SK-N-SH (cell line): ENCODE results near the gene JMJD4. TPM values are rescaled to one million over a fixed set of nuclear protein-coding genes. Genes with fewer than 3 reads are reported as not detected.

ENCODE experiments used
- CTCF ChIA-PET: fragments of 300-600, 350-600 bp; formaldehyde crosslinking; extraction: SDS; loops from one replicate; lab custom pipeline; 2021; lab: Yijun Ruan, JAX
- POLR2A ChIA-PET: fragments of 350-600 bp; sonication (Branson Sonifier 250); formaldehyde crosslinking; extraction: SDS; loops from one replicate; lab custom pipeline; 2020; ENCODE audit warnings: antibody characterized with exemption, inconsistent platforms; lab: Yijun Ruan, JAX
- DNase-seq: peaks from one replicate; pipeline ENCODE4 v3.0.0; 2012
- H2AFZ ChIP-seq: fragments of 200-600 bp; sonication (generic); 2 replicates; pipeline ENCODE4 v1.8.1; 2016; ENCODE audit warnings: antibody characterized with exemption, mild to moderate bottlenecking, low read depth
- H3F3A ChIP-seq: fragments of 200-600 bp; sonication (generic); replicated peaks from 2 replicates; pipeline ENCODE3; 2016; ENCODE audit warnings: antibody characterized with exemption, mild to moderate bottlenecking; ENCODE audit not compliant: insufficient read depth
- H3K27ac ChIP-seq, 2 experiments: fragments of 200-500 bp in 1 of 2; fragments of 200-600 bp in 1 of 2; sonication (Bioruptor generic) in 1 of 2; sonication (generic), shearing (Covaris generic) in 1 of 2; 2 replicates each; pipeline versions ENCODE4 v1.5.1 to v1.6.1; 2014 to 2016; ENCODE audit warnings: low read depth in 2 of 2, inconsistent platforms in 1 of 2, low read length in 1 of 2, mild to moderate bottlenecking in 1 of 2, mixed read lengths in 1 of 2
- H3K27me3 ChIP-seq: fragments of 200-600 bp; sonication (generic), shearing (Covaris generic); 2 replicates; pipeline ENCODE4 v1.6.1; 2016; ENCODE audit warnings: mixed run types; ENCODE audit not compliant: insufficient read depth
- H3K36me3 ChIP-seq, 2 experiments: fragments of 200-500 bp in 1 of 2; fragments of 200-600 bp in 1 of 2; sonication (Bioruptor generic) in 1 of 2; sonication (generic) in 1 of 2; replicated peaks in 1 of 2; 2 replicates each; pipeline versions ENCODE3 to v1.5.1; 2014 to 2016; ENCODE audit warnings: low read length in 1 of 2, mild to moderate bottlenecking in 1 of 2; ENCODE audit not compliant: insufficient read depth in 2 of 2, control insufficient read depth in 1 of 2
- H3K4me1 ChIP-seq, 2 experiments: fragments of 200-500 bp in 1 of 2; fragments of 200-600 bp in 1 of 2; sonication (Bioruptor generic) in 1 of 2; sonication (generic), shearing (Covaris generic) in 1 of 2; 2 replicates each; pipeline versions ENCODE4 v1.5.1 to v1.6.1; 2014 to 2016; ENCODE audit warnings: low read depth in 1 of 2, low read length in 1 of 2, mixed run types in 1 of 2; ENCODE audit not compliant: insufficient read depth in 2 of 2, control insufficient read depth in 1 of 2
- H3K4me2 ChIP-seq: fragments of 200-600 bp; sonication (generic), shearing (Covaris generic); 2 replicates; pipeline ENCODE4 v1.6.1; 2017; ENCODE audit warnings: mixed run types
- H3K4me3 ChIP-seq, 2 experiments: fragments of 200-500 bp in 1 of 2; fragments of 200-600 bp in 1 of 2; sonication (Bioruptor generic) in 1 of 2; sonication (generic), shearing (Covaris generic) in 1 of 2; 2 replicates each; pipeline versions ENCODE4 v1.5.1 to v1.8.1; 2014 to 2016; ENCODE audit warnings: low read depth in 2 of 2, inconsistent platforms in 1 of 2, low read length in 1 of 2, mild to moderate bottlenecking in 1 of 2, mixed read lengths in 1 of 2, moderate library complexity in 1 of 2
- H3K79me2 ChIP-seq: fragments of 200-600 bp; sonication (generic); 2 replicates; pipeline ENCODE4 v1.8.1; 2017; ENCODE audit warnings: mild to moderate bottlenecking; ENCODE audit not compliant: insufficient read depth
- H3K9ac ChIP-seq: fragments of 200-600 bp; sonication (generic); 2 replicates; pipeline ENCODE4 v1.6.1; 2017; ENCODE audit warnings: mixed run types
- H3K9me2 ChIP-seq: fragments of 200-600 bp; sonication (generic); 2 replicates; pipeline ENCODE4 v1.6.1; 2017; ENCODE audit warnings: mixed run types
- H3K9me3 ChIP-seq: fragments of 200-600 bp; sonication (generic); 2 replicates; pipeline ENCODE4 v1.6.1; 2017; ENCODE audit warnings: mixed run types, mild to moderate bottlenecking, moderate library complexity
- H4K20me1 ChIP-seq: fragments of 200-600 bp; sonication (generic); 2 replicates; pipeline ENCODE4 v1.6.1; 2017; ENCODE audit warnings: mild to moderate bottlenecking, mixed run types; ENCODE audit not compliant: insufficient read depth
- CHD2 ChIP-seq: fragments of 150-350 bp; IDR thresholded peaks from 2 replicates; pipeline ENCODE4 v1.6.1; 2018; ENCODE audit warnings: low read length; ENCODE audit not compliant: partially characterized antibody
- CTCF ChIP-seq: fragments of 200-600 bp; sonication (generic); IDR thresholded peaks from 2 replicates; pipeline ENCODE4 v1.6.1; 2017; ENCODE audit warnings: antibody characterized with exemption, mild to moderate bottlenecking, moderate library complexity
- ELF1 ChIP-seq: IDR thresholded peaks from 2 replicates; pipeline ENCODE4 v1.4.0; 2012
- EP300 ChIP-seq, 2 experiments: IDR thresholded peaks; 2 replicates each; pipeline versions ENCODE4 v1.4.0 to v1.6.1; 2012; ENCODE audit warnings: borderline replicate concordance in 1 of 2, low read depth in 1 of 2, low read length in 1 of 2
- FOXJ3 ChIP-seq: sonication (generic); formaldehyde crosslinking; IDR thresholded peaks from 2 replicates; pipeline ENCODE4 v1.5.1; 2020; ENCODE audit warnings: mild to moderate bottlenecking, missing genetic modification reagents
- IRF3 ChIP-seq: fragments of 150-350 bp; IDR thresholded peaks from 2 replicates; pipeline ENCODE4 v1.6.1; 2016; ENCODE audit warnings: mild to moderate bottlenecking, low read depth, low read length
- NFIC ChIP-seq: IDR thresholded peaks from 2 replicates; pipeline ENCODE4 v1.4.0; 2012; ENCODE audit warnings: borderline replicate concordance
- NRF1 ChIP-seq: IDR thresholded peaks from 2 replicates; pipeline ENCODE4 v1.6.1; 2012; ENCODE audit warnings: low read depth, mild to moderate bottlenecking, low read length
- RCOR1 ChIP-seq: fragments of 150-350 bp; IDR thresholded peaks from 2 replicates; pipeline ENCODE4 v1.6.1; 2017; ENCODE audit warnings: antibody characterized with exemption, low read length
- SIN3A ChIP-seq: IDR thresholded peaks from 2 replicates; pipeline ENCODE4 v1.6.1; 2012; ENCODE audit warnings: low read depth, mild to moderate bottlenecking, low read length, moderate library complexity, borderline replicate concordance
- TCF12 ChIP-seq: IDR thresholded peaks from 2 replicates; pipeline ENCODE4 v1.4.0; 2012
- ZBTB33 ChIP-seq: IDR thresholded peaks from 2 replicates; pipeline ENCODE4 v1.4.0; 2012; ENCODE audit warnings: low read depth, borderline replicate concordance
- WGBS: methylation state at CpG from one replicate; pipeline ENCODE4 v1.1.6; 2017; ENCODE audit warnings: low lambda C conversion rate; 5-methylcytosine and 5-hydroxymethylcytosine counted together
- polyA plus RNA-seq, 3 experiments: library from polyadenylated mRNA; depleted of rRNA; stranded (reverse); fragments of >200 nt; gene quantifications; 2 replicates each; pipeline ENCODE4 v1.2.3, GENCODE V29; 2012

Gene JMJD4
- polyA plus RNA-seq, 1 of the 3 experiments (the other 2 are of a cell fraction), result 15.0 TPM

- H2AFZ ChIP-seq, result no peak overlapping the region
- no peaks in the 10 kb centered on the region for H3K9me2 ChIP-seq
- no peaks in the 10 kb centered on the region for H4K20me1 ChIP-seq
- no peak for TF ChIP-seq RCOR1
- TF ChIP-seq NFIC, result no peak
- TF ChIP-seq SIN3A, result no peak
- TF ChIP-seq EP300 (IDR thresholded peaks at IDR 0.05; ENCODE audit: borderline replicate concordance in 1 of 2, low read depth in 1 of 2, low read length in 1 of 2), result no peak
- TF ChIP-seq ELF1, result no peak
- no peak for TF ChIP-seq CHD2
- no peak for TF ChIP-seq CTCF
- no peak for TF ChIP-seq IRF3
- TF ChIP-seq NRF1, result no peak
- TF ChIP-seq TCF12, result no peak
- no peak for TF ChIP-seq ZBTB33
- no peak for TF ChIP-seq FOXJ3
- CTCF ChIA-PET, result no interaction called here
- DNase-seq, result no peak
- 88% methylated on average over 6 of the region's 15 CpGs for WGBS
- H3K79me2 ChIP-seq, result no peaks in the 10 kb centered on the region
- no peak overlapping the region for H3K9ac ChIP-seq
- peaks cover 11% of the 10 kb centered on the region for H3F3A ChIP-seq
- POLR2A ChIA-PET, result no interaction called here
- H3K4me2 ChIP-seq, result no peak overlapping the region
- H3K4me3 ChIP-seq, result no peak overlapping the region
- H3K9me3 ChIP-seq, result no peaks in the 10 kb centered on the region
- H3K27me3 ChIP-seq, result no peaks in the 10 kb centered on the region
- peaks cover 0 to 15% of the 10 kb centered on the region in 2 experiments for H3K36me3 ChIP-seq
- no peak overlapping the region for H3K27ac ChIP-seq
- H3K4me1 ChIP-seq, result peaks cover 3 to 4% of the 10 kb centered on the region in 2 experiments; a peak in 2 of 4 replicates
Observed at GRCh38 chr1:227781314-227781930, 46.3 kb upstream of the JMJD4 start.
